Panc1 (cell line): ENCODE measurements around the gene PIP4K2A.

Experiments used
- POLR2AphosphoS5 ChIP-seq: IDR thresholded peaks from 2 replicates; pipeline ENCODE4 v1.6.1; 2012; ENCODE audit warnings: mild to moderate bottlenecking, low read depth, low read length, moderate library complexity
- SIN3A ChIP-seq: IDR thresholded peaks from 2 replicates; pipeline ENCODE4 v1.6.1; 2012; ENCODE audit warnings: low read depth, mild to moderate bottlenecking, low read length, moderate library complexity, borderline replicate concordance; ENCODE audit not compliant: insufficient read depth
- TCF7L2 ChIP-seq: IDR thresholded peaks from 2 replicates; pipeline ENCODE4 v1.6.1; 2011; ENCODE audit warnings: mild to moderate bottlenecking, low read depth, low read length, inconsistent platforms
- TF ChIP-seq, protein P1 (sequence below): fragments of 450-650 bp; IDR thresholded peaks from 2 replicates; pipeline ENCODE4 v1.5.1; 2017; ENCODE audit warnings: mild to moderate bottlenecking
- TF ChIP-seq, protein P2 (sequence below), 2 experiments: IDR thresholded peaks; 2 replicates each; pipeline ENCODE4 v1.6.1; 2011 to 2012; ENCODE audit warnings: low read depth in 2 of 2, control low read depth in 1 of 2, low read length in 1 of 2, mild to moderate bottlenecking in 1 of 2, moderate library complexity in 1 of 2; ENCODE audit not compliant: insufficient read depth in 1 of 2

DNA sequence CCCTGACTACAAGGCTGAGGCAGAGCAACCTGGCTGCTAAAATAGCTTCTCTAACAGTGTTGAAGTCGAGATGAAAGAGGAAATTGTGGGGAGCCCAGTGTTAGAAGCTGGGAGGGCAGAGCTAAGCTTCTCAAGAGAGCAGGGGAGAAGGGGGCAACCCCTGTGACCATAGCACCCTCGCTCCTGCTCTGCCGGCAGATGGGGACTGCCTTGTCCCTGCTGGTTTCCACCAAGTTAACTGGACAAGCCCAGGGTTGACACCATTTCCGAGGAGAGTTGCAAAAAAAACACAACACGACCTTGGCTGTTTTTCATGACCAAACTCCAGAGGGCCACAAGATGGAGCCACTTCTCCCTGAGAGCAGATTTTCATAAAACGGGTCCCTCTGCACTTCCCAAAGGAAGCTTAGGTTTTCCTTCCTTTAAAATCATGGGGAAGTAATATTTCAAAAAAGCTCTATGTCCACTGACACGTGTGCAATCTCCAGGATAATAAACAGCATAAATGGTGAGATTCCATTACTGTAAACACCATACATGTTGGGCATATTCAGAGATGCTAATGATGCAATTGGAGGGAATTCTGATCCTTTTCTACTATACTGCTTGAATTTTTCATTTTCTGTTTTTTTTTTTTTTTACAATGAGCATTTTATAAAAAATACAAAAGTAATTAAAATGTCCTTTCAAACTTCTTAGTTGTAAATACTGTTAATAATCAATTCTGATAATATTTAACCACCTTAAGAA is 140.4 kb downstream of the PIP4K2A start:
- TF ChIP-seq, protein P1, sequence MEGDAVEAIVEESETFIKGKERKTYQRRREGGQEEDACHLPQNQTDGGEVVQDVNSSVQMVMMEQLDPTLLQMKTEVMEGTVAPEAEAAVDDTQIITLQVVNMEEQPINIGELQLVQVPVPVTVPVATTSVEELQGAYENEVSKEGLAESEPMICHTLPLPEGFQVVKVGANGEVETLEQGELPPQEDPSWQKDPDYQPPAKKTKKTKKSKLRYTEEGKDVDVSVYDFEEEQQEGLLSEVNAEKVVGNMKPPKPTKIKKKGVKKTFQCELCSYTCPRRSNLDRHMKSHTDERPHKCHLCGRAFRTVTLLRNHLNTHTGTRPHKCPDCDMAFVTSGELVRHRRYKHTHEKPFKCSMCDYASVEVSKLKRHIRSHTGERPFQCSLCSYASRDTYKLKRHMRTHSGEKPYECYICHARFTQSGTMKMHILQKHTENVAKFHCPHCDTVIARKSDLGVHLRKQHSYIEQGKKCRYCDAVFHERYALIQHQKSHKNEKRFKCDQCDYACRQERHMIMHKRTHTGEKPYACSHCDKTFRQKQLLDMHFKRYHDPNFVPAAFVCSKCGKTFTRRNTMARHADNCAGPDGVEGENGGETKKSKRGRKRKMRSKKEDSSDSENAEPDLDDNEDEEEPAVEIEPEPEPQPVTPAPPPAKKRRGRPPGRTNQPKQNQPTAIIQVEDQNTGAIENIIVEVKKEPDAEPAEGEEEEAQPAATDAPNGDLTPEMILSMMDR = peak; percentile 66
- TF ChIP-seq TCF7L2 = no peak
- no peak for TF ChIP-seq POLR2AphosphoS5
- TF ChIP-seq SIN3A = no peak
- TF ChIP-seq, protein P2, sequence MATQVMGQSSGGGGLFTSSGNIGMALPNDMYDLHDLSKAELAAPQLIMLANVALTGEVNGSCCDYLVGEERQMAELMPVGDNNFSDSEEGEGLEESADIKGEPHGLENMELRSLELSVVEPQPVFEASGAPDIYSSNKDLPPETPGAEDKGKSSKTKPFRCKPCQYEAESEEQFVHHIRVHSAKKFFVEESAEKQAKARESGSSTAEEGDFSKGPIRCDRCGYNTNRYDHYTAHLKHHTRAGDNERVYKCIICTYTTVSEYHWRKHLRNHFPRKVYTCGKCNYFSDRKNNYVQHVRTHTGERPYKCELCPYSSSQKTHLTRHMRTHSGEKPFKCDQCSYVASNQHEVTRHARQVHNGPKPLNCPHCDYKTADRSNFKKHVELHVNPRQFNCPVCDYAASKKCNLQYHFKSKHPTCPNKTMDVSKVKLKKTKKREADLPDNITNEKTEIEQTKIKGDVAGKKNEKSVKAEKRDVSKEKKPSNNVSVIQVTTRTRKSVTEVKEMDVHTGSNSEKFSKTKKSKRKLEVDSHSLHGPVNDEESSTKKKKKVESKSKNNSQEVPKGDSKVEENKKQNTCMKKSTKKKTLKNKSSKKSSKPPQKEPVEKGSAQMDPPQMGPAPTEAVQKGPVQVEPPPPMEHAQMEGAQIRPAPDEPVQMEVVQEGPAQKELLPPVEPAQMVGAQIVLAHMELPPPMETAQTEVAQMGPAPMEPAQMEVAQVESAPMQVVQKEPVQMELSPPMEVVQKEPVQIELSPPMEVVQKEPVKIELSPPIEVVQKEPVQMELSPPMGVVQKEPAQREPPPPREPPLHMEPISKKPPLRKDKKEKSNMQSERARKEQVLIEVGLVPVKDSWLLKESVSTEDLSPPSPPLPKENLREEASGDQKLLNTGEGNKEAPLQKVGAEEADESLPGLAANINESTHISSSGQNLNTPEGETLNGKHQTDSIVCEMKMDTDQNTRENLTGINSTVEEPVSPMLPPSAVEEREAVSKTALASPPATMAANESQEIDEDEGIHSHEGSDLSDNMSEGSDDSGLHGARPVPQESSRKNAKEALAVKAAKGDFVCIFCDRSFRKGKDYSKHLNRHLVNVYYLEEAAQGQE (IDR thresholded peaks at IDR 0.05; ENCODE audit: insufficient read depth in 1 of 2, low read depth in 2 of 2, low read length in 1 of 2) = no peak
